Placental pericyte (primary cell): Measurements from ENCODE around the gene CNNM1. TPM values are rescaled to one million over a fixed set of nuclear protein-coding genes. Genes with fewer than 3 reads are reported as not detected.

Source experiments
- total RNA-seq: library from RNA; depleted of rRNA; stranded (reverse); fragments of >200 nt; gene quantifications from 2 replicates; pipeline ENCODE4 v1.2.3, GENCODE V29; 2012

The CNNM1 gene
- total RNA-seq = under 0.01 and 1.6 TPM in 2 replicates

DNA sequence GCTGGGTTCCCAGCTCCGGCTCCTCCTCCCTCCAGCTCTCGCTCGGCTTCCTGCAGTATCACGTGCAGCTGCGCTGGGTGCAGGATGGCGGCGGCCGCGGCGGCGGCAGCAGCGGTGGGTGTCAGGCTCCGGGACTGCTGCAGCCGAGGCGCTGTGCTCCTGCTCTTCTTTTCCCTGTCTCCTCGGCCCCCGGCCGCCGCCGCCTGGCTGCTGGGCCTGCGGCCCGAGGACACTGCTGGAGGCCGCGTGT is at the start of gene CNNM1:
Gene CNNM1 (plus strand): TSS at position 53 of the 250 bp plus-strand sequence. CDS start 32 bp downstream, at position 85.

GRCh38 chr10:99430451-99431189 is 101.5 kb downstream of the CNNM1 start, which contains the start of gene GOT1:
Gene GOT1, minus strand, starts transcription at chr10:99430624. Its CDS starts 59 bp downstream, at chr10:99430565.

Other genes starting within 250 kb of the CNNM1 start
- 0.22 and 4.0 TPM in 2 replicates for gene HPSE2, start 93.5 kb upstream of the CNNM1 start, total RNA-seq
- gene GOT1, start 101.3 kb downstream of the CNNM1 start, total RNA-seq = 36.5 and 123 TPM in 2 replicates
- not detected in 2 replicates for gene NKX2-3, start 203.6 kb downstream of the CNNM1 start, total RNA-seq